Gastrocnemius medialis (tissue), 4 donors: ENCODE results near the gene ADORA2A.

Experiments
- POLR2A ChIP-seq, 2 donors: fragments of 450-650 bp; IDR thresholded peaks; one replicate each; pipeline ENCODE4 v1.6.1; 2017; ENCODE audit warnings: antibody characterized with exemption in 2 of 2, mild to moderate bottlenecking in 2 of 2, moderate library complexity in 2 of 2
- TF ChIP-seq, protein P1 (sequence below), 5 experiments: fragments of 450-650 bp in 3 of 5; fragments of 200-600 bp in 2 of 5; sonication (generic) in 2 of 5; IDR thresholded peaks in 4 of 5; conservative IDR thresholded peaks in 1 of 5; 1 replicate in 4 of 5; 2 replicates in 1 of 5; pipeline ENCODE4 v1.5.1; 2016 to 2019; ENCODE audit warnings: antibody characterized with exemption in 5 of 5, mild to moderate bottlenecking in 3 of 5, moderate library complexity in 3 of 5

DNA sequence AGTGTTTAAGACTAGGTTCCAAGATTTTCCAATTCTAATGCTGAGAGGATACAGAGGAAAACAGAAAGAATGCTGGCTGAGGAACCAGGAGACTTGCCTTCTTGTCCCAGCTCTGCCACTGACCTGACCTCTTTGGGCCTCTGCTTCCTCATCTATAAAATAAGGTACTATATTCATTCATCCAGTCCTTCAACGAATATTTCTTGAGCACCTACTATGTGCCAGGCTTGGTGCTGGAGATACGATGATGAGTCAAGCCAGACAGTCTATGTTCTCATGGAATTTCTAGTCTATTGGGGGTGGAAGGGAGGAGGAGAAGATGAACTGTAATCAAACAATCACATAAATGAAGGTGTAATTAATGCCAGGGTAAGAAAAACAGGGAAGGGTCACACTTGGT, 39.9 kb downstream of the ADORA2A start:
- TF ChIP-seq POLR2A (IDR thresholded peaks at IDR 0.05), result no peak
- TF ChIP-seq, protein P1, sequence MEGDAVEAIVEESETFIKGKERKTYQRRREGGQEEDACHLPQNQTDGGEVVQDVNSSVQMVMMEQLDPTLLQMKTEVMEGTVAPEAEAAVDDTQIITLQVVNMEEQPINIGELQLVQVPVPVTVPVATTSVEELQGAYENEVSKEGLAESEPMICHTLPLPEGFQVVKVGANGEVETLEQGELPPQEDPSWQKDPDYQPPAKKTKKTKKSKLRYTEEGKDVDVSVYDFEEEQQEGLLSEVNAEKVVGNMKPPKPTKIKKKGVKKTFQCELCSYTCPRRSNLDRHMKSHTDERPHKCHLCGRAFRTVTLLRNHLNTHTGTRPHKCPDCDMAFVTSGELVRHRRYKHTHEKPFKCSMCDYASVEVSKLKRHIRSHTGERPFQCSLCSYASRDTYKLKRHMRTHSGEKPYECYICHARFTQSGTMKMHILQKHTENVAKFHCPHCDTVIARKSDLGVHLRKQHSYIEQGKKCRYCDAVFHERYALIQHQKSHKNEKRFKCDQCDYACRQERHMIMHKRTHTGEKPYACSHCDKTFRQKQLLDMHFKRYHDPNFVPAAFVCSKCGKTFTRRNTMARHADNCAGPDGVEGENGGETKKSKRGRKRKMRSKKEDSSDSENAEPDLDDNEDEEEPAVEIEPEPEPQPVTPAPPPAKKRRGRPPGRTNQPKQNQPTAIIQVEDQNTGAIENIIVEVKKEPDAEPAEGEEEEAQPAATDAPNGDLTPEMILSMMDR (IDR thresholded peaks at IDR 0.05 in 4 of 5, conservative IDR thresholded peaks at IDR 0.05 in 1 of 5), result no peak
